ENCODE results near the gene SRSF3.
"Not testable (repeated sequence)": the region's sequence is repeated elsewhere in the genome, so short reads cannot be mapped to it uniquely, and the experiment has no call there.

The SRSF3 gene

GRCh38 chr6:36649701-36650484, 55.7 kb downstream of the SRSF3 start:
- DNase-seq (ENCODE audit: low read depth), result no peak

DNA sequence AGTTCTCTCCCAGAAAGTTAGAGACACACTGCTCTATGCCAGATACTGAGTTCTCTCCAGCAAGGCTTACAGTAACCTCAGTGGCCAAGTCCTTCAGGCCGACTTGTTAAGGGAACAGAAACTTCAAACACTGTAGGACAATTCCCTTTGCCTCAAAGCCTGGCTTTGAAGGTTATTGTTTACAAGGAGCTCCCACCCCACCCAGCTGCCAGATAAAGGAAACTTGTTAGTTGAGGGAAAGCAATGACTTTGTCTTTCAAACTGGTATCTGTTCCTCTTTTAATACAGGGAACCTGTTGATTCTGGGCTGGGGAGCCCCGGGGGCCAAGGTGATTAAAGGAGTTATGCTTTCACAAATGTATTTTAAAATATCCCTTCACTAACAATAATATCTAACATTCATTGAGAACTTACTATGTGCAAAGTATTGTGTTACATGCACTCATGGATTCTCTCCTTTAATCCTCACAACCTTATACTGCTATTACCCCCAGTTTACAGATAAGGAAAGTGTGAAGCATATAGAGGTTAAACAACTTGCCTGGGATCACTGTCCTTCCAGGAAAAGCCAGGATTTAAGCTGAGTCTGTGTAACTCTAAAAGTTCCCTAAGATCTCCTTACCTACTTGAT, 56.8 kb downstream of the SRSF3 start:
- no peak for DNase-seq (ENCODE audit: low read depth)

DNA sequence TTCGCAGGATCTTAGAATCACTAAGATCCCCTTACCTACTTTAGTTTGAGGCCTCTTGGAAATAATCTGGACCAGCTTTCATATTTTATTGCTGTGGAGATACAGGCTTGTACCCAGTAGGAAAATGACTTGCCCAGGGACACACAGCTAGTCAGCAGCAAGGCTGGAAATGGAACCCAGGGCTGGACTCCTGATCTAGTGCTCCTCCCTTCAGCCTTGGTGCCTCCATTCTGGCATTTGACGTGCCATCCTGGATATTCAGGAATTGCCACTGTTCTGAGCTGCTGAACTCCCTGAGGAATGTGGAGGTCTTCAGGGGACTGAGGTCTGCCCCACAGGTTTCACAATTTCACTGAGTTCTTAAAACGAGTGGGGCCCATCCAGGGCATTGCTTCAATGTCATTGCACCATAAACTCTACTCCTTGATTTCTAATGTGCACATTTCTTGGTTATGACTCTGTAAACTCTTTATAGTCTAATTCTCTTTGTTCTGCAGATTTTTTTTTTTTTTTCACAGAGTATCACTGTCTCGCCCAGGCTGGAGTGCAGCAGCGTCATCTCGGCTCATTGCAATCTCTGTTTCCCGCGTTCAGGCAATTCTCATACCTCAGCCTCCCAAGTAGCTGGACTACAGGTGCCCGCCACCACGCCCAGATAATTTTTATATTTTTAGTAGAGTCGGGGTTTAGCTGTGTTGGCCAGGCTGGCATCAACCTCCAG, 57.7 kb downstream of the SRSF3 start:
- no peak for DNase-seq (ENCODE audit: low read depth)

DNA sequence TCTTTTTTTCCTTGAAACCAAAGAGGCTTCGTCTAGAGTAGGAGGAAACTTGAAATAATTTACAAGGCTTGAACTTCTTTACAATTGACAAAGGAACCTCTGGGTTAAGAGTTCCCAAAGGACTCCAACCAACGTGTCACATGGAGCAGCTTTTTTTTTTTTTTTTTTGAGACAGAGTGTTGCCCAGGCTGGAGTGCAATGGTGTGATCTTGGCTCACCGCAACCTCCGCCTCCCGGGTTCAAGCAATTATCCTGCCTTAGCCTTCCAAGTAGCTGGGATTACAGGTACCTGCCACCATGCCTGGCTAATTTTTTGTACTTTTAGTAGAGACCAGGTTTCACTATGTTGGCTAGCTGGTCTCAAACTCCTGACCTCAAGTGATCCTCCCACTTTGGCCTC, 60.3 kb downstream of the SRSF3 start:
- DNase-seq (ENCODE audit: low read depth), result not testable (repeated sequence)
